NCI-H1930 (cell line): Measurements from ENCODE around the gene ENPP7.

Experiments used
- DNase-seq, 2 experiments: peaks; one replicate each; lab custom pipeline; 2025; lab: John Stamatoyannopoulos, UW

ENPP7 gene

DNA sequence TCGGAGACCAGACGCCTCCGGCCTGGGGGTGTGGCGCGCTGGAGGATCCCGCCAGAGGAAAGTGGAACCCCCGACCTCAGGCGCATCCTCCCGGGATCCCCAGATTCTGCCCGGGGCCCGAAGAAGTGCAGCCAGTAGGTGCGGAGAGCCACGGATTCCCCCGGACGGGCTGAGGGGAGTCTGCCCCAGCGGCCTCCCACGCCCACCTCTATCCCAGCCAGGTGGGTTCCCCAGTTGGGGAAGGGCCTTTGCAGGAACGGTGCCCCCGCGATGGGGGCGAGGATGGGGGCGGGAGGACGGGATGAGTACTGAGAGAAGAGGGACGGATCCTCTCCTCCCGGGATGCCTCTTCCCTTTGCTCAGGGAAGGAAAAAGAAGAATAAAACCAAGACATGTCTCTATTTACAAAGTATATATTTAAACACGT lies 61.0 kb downstream of the ENPP7 start:
- DNase-seq: no peak
